Colonic mucosa (tissue), 4 donors: ENCODE data around the gene RNU6-9. TPM values are rescaled to one million over a fixed set of nuclear protein-coding genes. Genes with fewer than 3 reads are reported as not detected.
"Not testable (repeated sequence)": the region's sequence is repeated elsewhere in the genome, so short reads cannot be mapped to it uniquely, and the experiment has no call there.

Source experiments
- DNase-seq: peaks from one replicate; pipeline ENCODE4 v3.0.0-alpha.2; 2020
- H3K27ac ChIP-seq: fragments of 200-600 bp; one replicate; pipeline ENCODE4 v1.8.0; 2021
- H3K27me3 ChIP-seq: fragments of 200-600 bp; one replicate; pipeline ENCODE4 v1.8.0; 2021
- H3K36me3 ChIP-seq: fragments of 200-600 bp; one replicate; pipeline ENCODE4 v1.8.0; 2021
- H3K4me1 ChIP-seq: fragments of 200-600 bp; one replicate; pipeline ENCODE4 v1.8.0; 2021; ENCODE audit warnings: mild to moderate bottlenecking
- H3K4me3 ChIP-seq: fragments of 200-600 bp; one replicate; pipeline ENCODE4 v1.8.0; 2021
- H3K9ac ChIP-seq, 2 donors: one replicate each; pipeline ENCODE4 v1.7.0; 2013; ENCODE audit warnings: control low read depth in 2 of 2, low read depth in 2 of 2, low read length in 2 of 2
- H3K9me3 ChIP-seq: fragments of 200-600 bp; one replicate; pipeline ENCODE4 v1.8.0; 2021
- CTCF ChIP-seq: fragments of 200-600 bp; IDR thresholded peaks from one replicate; pipeline ENCODE4 v1.8.0; 2022; ENCODE audit warnings: antibody characterized with exemption, mild to moderate bottlenecking
- intact Hi-C: fragments of 100-400 bp; cut with DNase I; formaldehyde crosslinking; loops from one replicate; pipeline ENCODE4 v1.14.1; 2022
- total RNA-seq, 2 donors: library from RNA; stranded (reverse); fragmentation: NEBNext Ultra II Directional in 1 of 2; extraction: Animal tissue kit (Norgen Biotek cat#: 25700) in 1 of 2; gene quantifications; one replicate each; pipeline ENCODE4 v1.2.1, GENCODE V29; 2021
- donor health status: healthy.
- donor health status: DM: no; HTN: no; CAD: no.
- donor health status: DM: no; HTN: no; CAD: no.

RNU6-9 gene
- total RNA-seq = not detected

DNA sequence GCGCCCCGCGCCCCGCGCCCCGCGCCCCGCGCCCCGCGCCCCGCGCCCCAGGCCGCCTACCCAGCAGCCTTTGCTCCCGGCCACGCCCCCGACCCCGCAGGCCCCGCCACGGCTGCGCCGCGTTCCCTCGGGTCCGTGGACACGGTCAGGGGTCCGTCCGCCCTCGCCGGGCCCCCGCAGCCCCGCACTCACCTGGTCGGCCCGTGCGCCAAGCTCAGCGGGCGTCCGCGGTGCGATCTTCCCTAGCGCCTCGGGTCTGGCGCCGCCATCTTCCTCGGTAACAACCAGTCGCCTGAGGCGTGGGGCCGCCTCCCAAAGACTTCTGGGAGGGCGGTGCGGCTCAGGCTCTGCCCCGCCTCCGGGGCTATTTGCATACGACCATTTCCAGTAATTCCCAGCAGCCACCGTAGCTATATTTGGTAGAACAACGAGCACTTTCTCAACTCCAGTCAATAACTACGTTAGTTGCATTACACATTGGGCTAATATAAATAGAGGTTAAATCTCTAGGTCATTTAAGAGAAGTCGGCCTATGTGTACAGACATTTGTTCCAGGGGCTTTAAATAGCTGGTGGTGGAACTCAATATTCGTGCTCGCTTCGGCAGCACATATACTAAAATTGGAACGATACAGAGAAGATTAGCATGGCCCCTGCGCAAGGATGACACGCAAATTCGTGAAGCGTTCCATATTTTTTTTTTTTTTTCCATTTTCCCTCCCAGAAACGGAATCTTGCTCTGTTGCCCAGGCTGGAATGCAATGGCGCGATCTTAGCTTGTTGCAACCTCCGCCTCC is at the start of gene RNU6-9, which contains the start of gene MED16:
Gene RNU6-9, plus strand, starts transcription at position 591 of the 796 bp plus-strand sequence.
Gene MED16, minus strand, starts transcription at position 294 of the 796 bp plus-strand sequence. CDS start 2,056 bp downstream, outside the sequence.
- TF ChIP-seq CTCF = no peak
- no peaks in the 10 kb centered on the region for H3K27me3 ChIP-seq
- peak within 1 kb of the TSS; percentile 82 for H3K4me3 ChIP-seq
- H3K36me3 ChIP-seq = peaks cover 4% of the 10 kb centered on the region
- H3K9me3 ChIP-seq = no peaks in the 10 kb centered on the region
- DNase-seq = peak; percentile 91
- intact Hi-C loops = no loop called here
- H3K27ac ChIP-seq = peak within 1 kb of the TSS; percentile 91
- H3K4me1 ChIP-seq = peaks cover 5% of the 10 kb centered on the region
- H3K9ac ChIP-seq = peak within 1 kb of the TSS; percentile 70 to 88

DNA sequence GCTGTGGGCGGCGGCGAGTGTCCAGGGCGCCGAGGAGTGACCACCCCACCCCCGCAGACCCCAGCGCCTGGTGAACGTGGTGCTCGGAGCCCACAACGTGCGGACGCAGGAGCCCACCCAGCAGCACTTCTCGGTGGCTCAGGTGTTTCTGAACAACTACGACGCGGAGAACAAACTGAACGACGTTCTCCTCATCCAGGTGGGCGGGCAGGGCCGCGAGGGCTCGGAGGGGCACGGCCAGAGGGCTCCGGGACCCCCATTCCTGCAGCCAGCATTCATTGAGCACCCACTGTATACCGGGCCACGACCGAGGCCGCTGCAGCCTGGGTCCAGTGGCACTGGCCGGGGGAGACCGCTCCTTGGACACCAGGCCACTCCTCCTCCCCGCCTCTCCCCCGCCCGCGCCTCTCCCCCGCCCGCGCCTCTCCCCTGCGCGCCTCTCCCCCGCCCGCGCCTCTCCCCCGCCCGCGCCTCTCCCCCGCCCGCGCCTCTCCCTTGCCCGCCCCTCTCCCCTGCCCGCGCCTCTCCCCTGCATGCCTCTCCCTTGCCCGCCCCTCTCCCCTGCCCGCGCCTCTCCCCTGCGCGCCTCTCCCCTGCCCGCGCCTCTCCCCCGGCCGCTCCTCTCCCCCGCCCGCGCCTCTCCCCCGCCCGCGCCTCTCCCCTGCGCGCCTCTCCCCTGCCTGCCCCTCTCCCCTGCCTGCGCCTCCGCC is 49.3 kb upstream of the RNU6-9 start:
- Histone ChIP-seq H3K9me3 (no peaks in the 10 kb centered on the region), H3K27ac (no peak overlapping the region), H3K9ac (no peak overlapping the region), H3K27me3 (peaks cover 47% of the 10 kb centered on the region), H3K36me3 (no peaks in the 10 kb centered on the region), H3K4me3 (peak overlapping the region; percentile 5), H3K4me1 (peaks cover 9% of the 10 kb centered on the region)
- TF ChIP-seq CTCF = no peak
- intact Hi-C loops = no loop called here
- no peak for DNase-seq

DNA sequence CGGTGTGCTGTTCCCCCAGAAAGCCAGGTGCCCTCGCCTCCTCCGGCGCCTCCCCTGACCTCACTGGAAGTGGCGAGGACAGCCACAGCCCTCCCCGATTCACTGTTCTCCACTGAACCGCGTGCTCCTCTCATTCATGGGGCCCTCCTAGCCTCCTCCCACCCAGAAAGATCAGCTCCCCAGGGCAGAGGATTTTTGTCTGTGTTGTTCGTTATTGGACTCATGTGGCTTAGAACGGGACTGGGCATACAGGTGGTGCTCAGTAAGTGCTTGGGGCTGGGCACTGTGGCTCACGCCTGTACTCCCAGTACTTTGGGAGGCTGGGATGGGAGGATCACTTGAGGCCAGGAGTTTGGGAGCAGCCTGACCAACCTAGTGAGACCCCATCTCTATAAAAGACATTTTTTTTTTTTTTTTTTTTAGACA is 48.7 kb upstream of the RNU6-9 start:
- H3K4me3 ChIP-seq = no peak overlapping the region
- no peaks in the 10 kb centered on the region for H3K9me3 ChIP-seq
- no peak overlapping the region for H3K27ac ChIP-seq
- H3K9ac ChIP-seq = no peak overlapping the region
- no peak for DNase-seq
- no peaks in the 10 kb centered on the region for H3K36me3 ChIP-seq
- intact Hi-C loops = no loop called here
- TF ChIP-seq CTCF = no peak
- peaks cover 47% of the 10 kb centered on the region for H3K27me3 ChIP-seq
- H3K4me1 ChIP-seq = peaks cover 9% of the 10 kb centered on the region

- no peak overlapping the region for H3K4me3 ChIP-seq
- H3K36me3 ChIP-seq = no peaks in the 10 kb centered on the region
- intact Hi-C loops = no loop called here
- no peak for DNase-seq
- H3K4me1 ChIP-seq = peaks cover 9% of the 10 kb centered on the region
- peaks cover 51% of the 10 kb centered on the region for H3K27me3 ChIP-seq
- TF ChIP-seq CTCF = no peak
- no peak overlapping the region for H3K9ac ChIP-seq
- H3K27ac ChIP-seq = no peak overlapping the region
- H3K9me3 ChIP-seq = no peaks in the 10 kb centered on the region
Measured at GRCh38 chr19:845707-846521, 47.4 kb upstream of the RNU6-9 start.

DNA sequence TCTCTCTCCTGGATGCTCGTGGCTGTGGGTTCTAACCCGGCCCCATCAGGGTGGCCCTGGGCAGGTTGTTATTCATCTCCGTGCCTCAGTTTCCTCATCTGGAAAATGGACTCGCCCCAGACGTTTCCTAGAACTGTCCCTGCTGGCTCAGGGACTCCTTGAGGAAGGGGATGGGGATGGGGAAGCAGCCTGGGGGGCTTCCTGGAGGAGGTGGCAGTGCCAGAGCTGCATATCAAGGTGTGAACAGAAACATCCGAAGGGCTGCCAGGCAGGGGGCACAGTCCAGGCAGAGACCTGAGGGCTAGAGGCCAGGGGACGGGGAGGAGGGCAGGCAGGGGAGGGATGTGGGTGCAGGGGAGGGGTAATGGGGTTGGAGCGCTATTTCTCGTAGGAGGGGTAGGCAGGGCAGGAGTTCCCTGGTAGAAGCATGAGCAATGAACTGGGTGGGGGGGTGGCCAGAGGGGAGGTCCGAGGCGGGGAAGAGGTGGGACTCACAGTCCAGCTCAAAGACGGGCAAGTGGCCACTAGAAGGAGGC is 44.8 kb upstream of the RNU6-9 start:
- H3K27me3 ChIP-seq = peaks cover 59% of the 10 kb centered on the region
- intact Hi-C loops = no loop called here
- H3K4me1 ChIP-seq = peaks cover 5% of the 10 kb centered on the region

GRCh38 chr19:849195-849594 is 44.1 kb upstream of the RNU6-9 start:
- peaks cover 54% of the 10 kb centered on the region for H3K27me3 ChIP-seq
- H3K36me3 ChIP-seq, intact Hi-C loops, H3K4me1 ChIP-seq, H3K4me3 ChIP-seq, H3K27ac ChIP-seq, H3K9me3 ChIP-seq, DNase-seq, H3K9ac ChIP-seq: not testable (repeated sequence)

More for the DNA sequence above, 44.8 kb upstream of the RNU6-9 start:
- no peak overlapping the region for H3K9ac ChIP-seq
- TF ChIP-seq CTCF = no peak
- H3K36me3 ChIP-seq = no peaks in the 10 kb centered on the region
- no peak overlapping the region for H3K4me3 ChIP-seq
- no peak for DNase-seq
- no peaks in the 10 kb centered on the region for H3K9me3 ChIP-seq
- no peak overlapping the region for H3K27ac ChIP-seq
